GM21390 (cell line): Measurements from ENCODE around the gene TMEM238L.
"Not testable (repeated sequence)": the region's sequence is repeated elsewhere in the genome, so short reads cannot be mapped to it uniquely, and the experiment has no call there.

Experiments
- ATAC-seq: cut with Tn5 transposase; IDR thresholded peaks from one replicate; pipeline ENCODE4 v1.9.1; 2021; ENCODE audit not compliant: unreplicated experiment

The TMEM238L gene

DNA sequence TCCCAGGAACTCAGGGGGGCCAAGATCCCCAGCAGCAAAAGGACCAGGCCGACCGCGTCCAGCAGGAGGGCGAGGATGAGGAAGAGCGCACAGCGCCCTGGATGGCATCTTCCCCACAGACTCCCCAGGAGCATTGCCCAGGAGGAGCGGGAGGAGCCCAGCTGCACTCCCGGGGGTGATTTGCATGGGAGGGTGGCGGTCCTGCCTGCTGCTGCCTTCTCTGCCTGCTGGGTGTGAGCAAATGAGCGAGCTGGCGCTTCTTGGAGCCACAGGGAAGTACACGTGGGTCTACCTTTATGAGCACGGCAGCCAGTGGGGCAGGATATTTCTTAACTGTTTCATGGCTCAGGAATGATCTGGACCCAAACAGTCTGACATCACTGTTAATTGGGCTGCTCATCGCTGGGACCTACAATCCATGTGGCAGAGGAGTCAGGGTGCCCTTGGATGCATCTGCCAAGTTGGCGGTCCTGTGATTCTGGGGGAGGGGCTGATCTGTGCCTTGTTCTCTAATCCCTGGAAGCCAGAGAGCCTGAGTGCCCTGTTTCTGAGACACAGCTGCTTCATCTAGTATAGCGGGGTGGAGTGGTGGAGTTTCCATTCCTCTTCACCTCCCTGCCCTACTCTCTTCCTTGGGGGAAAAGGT is at the start of gene TMEM238L:
TMEM238L (minus strand) TSS at position 270 of the 646 bp plus-strand sequence; CDS start at position 134, 136 bp downstream.
- ATAC-seq = no peak

DNA sequence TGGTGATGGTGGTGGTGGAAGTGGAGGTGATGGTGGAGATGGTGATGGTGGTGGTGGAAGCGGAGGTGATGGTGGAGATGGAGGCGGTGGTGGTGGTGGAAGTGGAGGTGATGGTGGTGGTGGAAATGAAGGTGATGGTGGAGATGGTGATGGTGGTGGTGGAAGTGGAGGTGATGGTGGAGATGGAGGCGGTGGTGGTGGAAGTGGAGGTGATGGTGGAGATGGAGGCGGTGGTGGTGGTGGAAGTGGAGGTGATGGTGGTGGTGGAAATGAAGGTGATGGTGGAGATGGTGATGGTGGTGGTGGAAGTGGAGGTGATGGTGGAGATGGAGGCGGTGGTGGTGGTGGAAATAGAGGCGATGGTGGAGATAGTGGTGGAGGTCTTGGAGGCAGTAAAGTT is 42.7 kb upstream of the TMEM238L start:
- ATAC-seq = not testable (repeated sequence)

DNA sequence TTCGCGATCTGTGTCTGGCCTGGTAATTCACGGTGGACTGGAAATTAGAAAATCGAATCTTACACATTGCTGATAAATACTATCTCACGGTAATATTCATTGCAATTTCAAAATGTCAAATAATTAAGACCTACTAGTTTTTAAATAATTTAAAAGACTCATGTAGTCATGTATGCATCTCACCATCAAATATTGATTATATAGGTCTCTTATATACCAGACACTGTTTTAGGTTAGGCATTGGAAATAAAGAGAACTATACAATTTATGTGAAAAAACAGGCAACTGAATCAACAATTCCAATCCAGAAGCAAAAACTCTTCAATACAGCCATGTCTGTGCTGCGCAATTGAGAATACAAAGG is 41.5 kb upstream of the TMEM238L start:
- ATAC-seq = no peak

- ATAC-seq = peak; percentile 90
Observed at GRCh38 chr17:10844621-10845387, 40.9 kb upstream of the TMEM238L start.

GRCh38 chr17:10843811-10844210 is 39.9 kb upstream of the TMEM238L start:
- no peak for ATAC-seq

- ATAC-seq = no peak
Observed at GRCh38 chr17:10842658-10843057, 38.8 kb upstream of the TMEM238L start.

DNA sequence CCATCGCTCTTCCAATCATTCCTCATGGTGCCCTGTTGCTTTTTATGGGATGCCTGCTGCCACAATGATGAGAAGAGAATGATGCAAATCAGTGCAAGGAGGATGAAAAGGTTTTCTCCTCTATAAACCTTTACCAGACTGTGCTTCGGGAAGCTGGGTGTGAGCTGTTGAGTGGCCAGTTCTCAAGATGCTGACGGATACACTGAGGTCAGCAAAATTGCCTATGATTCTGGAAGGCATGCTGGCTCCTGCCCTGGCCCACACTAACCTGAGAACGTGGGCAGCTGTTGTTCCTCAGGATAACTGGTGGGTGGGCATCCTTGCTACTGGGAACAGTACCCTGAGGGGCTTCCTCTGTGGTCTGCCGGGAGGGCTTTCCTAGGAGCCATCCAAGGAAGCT is 34.8 kb upstream of the TMEM238L start:
- ATAC-seq = no peak

DNA sequence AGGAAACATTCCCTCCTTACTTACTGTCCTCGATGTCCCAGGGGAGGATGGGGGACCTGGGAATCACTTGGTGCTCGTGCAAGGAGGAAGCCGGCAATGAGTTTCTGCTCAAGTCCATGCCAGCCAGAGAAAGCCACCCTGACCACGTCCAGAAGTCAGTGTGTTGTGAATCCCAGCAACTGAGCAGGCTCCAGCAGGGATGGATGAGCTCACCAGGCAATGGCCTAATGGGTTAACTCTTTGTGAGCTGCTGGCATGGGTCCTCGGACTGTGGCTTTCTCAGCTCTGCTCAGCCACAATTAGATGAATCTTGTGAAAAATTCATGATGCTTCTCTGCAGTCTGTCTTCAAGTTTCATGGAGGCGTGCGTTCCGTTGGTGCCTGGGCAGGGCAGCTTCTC is 34.0 kb upstream of the TMEM238L start, which contains the start of gene PIRT:
PIRT (minus strand) TSS at position 167 of the 400 bp plus-strand sequence. CDS start 12,442 bp downstream, outside the sequence.
- no peak for ATAC-seq

DNA sequence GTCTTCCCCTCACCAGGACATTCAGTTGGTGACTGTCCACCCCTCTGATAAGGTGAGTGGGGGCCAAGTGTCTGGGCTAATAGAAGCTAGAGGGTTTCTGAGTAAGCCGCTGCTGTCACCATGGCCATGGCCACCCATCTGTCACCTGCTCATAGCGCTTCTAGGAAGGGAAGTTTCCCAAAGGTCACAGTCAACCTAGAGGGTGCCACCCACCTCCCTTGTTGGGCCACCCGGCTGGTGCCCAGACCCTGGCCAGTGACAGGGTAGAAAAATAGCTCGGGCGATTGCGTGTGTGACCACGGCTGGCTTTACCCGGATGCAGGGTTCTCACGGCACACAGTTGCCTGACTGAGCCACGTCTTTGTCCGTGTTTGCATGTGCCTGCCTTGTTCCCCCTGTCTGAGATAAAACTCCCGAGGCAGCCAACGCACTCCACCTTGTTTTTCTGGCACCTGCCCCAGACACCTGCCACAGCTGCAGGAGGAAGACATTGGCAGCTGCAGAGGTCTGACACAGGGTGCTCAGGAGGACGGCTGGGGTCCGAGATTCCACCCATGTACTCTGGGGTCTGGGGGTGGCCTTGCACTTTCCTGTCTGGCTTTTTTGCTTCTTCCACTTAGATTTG is 33.2 kb upstream of the TMEM238L start:
- ATAC-seq = no peak

DNA sequence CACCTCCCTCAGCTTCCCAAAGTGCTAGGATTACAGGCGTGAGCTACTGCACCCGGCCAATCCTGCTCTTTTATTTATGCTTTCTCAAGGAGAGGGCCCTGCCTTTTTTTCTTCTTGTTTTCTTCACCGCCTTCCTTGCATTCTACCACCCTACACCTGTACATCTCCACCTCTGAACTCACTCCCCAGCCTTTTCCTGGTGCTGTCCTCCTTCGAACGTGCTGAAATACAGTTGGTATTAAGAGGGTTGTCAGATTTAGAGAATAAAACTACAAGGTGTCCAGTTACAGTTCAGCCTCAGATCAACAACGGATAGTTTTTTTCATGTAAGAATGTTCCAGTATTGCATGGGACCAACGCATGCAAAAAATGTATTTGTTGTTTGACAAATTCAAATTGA is 32.2 kb upstream of the TMEM238L start:
- no peak for ATAC-seq

DNA sequence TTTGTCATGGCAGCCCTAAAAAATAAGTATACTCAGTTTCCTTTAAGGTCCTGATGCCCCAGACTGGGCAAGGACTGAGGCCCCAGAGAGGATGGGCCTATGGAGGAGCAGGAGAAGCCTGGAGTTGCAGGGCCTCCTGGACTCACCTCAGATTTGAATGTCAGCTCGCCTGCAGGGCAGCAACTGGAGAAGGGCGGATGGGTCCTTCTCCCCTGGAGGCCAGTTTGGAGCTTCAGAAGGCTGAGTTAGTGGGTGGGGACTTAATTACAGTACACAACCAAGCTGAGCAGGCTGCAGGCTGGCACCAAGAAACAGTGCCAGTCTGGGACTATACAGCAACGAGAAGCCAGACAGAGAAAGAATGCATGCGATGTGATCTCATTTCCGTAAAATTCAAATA is 27.8 kb upstream of the TMEM238L start:
- ATAC-seq = no peak

DNA sequence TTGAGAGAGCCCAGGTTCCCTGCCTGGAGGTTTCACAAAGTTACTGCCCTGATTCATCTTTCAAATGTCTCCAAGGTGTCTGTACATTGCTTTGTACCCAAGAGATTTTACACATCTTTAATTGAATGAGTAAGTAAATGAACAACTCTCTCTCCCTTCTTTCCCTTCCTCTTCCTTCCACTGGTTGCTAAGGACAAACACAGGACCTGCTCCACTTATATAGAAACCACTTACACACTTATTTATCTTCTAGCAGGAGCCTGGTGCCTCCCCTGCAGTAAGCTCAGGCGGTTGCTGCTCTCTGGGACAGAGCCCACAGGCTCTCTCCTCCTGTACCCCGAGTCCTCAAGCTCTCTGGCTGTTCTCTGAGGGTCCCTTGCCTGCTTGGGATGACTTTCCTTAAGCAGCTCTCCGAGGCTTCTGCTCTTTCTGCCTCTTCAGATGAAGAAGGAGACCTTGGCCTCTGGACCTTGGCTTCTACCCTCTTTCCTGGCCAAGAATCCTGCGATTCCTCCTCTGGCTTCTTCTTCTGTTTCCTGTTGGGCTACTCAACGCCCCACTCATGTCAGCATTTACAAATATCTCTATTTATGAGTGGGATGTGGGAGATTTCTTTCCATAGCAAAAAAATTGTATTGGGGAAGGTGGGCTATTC is 24.1 kb upstream of the TMEM238L start:
- no peak for ATAC-seq

- no peak for ATAC-seq
Observed at GRCh38 chr17:10824874-10825273, 21.0 kb upstream of the TMEM238L start.

DNA sequence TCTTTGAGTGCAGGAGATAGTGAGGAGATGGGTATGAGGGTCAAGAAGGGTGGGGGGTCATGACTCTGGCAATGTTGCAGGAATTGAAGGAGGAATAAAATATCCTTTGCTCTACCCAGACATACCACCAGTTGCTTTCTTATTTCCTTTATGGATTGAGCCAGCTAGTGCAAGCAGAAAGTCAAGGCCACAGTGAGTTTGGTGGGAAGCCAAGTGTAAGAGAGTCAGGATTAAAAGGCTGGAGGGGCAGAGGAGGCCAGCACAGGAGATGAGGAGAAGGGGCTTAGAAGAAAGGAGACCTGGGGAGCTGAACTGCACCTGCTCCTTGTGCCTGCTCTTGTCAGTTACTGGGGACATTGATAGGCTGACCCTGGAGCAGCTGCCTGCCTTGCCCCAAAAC is 17.9 kb upstream of the TMEM238L start:
- no peak for ATAC-seq

DNA sequence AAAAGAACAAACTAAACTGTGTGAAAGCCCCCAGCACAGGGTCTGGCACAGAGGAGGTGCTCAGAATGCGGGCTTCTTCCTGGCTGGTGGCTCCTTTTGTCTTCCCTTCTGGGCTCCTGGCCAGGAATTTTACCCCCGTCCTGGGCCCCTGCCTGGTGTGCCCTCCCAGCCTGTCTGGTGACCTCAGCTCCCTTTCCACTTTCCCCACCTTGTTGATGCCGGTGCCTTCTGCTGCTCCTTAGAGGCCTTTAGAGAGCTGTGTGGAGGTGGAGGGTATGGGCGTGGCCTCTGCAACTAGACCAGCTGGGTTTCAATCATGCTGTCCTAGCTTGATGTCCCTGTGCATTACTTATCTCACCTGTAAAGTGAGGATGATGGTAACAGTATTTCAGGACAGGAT is 17.2 kb upstream of the TMEM238L start:
- no peak for ATAC-seq

DNA sequence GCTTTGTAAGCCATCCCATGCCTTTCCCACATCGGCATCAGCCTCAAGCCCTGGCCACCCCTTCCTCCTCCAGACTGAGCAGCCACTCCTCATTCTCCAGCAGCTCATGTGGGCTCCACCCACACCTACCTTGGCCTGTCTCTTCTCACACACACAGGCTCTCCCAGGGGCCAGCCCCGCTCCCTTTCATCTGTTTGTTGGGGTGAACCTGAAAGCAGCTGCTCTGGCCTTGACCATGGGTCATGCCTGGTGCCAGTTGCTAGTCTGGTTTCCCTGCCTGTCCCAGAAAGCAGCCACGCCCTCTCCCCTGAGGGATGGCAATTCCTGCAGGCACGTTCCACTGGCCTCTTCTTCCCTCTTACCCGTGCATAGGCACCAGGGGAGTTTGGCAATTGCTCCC is 11.4 kb upstream of the TMEM238L start:
- no peak for ATAC-seq

GRCh38 chr17:10814075-10814474 is 10.2 kb upstream of the TMEM238L start:
- ATAC-seq = no peak

DNA sequence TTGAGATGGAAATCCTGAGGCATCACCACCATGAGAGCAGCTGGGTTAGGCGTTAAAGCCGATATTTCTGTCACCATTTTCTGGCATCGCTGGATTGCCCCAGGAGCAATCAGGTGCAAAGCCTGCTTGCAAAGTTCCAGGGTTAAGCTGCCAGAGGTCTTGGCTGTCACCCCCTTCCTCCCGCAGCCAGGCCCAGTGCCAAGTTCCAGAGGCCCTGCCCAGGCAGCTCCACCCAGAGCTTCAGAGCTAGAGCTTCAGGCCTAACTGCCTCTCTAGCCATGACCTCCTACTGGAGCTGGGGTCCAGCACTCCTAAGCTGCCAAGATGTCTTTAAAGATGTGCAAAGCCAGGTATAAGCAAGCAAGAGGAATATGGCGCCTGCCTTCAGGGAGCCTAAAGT is 8.8 kb upstream of the TMEM238L start:
- ATAC-seq = no peak

DNA sequence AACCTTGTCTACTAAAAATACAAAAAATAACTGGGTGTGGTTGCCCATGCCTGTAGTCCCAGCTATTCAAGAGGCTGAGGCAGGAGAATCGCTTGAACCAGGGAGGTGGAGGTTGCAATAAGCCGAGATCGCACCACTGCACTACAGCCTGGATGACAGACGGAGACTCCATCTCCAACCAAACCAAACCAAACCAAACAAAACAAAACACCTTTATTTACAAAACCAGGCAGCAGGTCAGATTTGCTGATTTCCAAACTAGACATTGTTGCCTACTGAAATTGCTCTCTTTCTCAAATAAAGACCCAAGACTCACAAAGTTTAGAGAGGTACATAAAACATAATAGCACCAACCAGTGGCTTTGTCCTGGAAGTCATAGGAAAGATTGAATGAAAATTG is 5.7 kb upstream of the TMEM238L start:
- no peak for ATAC-seq

DNA sequence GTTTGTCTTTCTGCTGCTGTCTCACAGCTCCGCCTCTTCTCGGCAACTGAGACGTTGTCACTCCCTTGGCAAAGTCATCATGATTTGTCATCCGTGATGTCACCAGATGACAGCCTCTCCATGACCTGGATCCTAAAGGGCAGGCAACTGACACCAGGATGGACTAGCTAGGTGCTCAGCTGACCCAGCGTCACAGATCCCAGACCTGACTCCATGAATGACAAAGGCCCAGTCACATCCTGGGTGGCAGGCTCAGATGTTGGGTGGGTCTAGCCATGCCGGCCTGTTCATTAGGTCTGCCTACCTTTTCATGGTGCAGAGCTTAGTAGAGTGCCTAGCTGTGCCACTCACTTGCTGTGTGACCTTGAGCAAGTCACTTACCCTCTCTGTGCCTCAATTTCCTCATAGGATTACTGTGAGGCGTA is 3.8 kb upstream of the TMEM238L start:
- ATAC-seq = no peak

DNA sequence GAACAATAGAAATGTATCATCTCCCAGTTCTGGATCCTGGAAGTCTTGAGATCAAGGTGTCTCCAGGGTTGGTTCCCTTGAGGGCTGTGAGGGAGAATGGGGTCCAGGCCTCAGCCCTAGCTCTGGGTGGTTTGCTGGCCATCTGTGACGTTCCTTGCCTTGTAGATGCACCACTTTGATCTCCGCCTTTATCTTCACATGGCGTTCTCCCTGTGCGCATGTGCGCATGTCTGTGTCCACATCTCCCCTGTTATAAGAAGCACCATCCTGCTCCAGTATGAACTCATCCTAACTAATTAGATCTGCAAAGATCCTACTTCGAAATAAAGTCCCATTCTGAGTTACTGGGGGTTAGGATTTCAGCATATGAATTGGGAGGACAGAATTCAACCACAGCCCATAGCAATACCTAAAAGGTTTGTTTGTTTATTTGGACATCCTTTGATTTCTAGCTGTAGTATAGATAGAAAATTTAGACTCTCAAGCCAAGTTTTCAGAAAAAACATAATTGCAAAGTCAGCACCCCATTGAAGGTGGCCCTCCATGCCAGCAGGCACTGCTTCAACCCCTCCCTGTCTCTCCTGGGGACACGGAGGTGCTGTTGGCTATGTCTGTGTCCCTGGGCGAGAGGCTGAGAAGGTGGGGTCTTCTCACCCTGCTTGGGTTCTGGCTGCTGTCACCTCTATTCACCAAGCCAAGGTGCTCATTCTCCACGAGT is 2.8 kb upstream of the TMEM238L start:
- ATAC-seq = no peak
